HEK293 (cell line): ENCODE measurements around the gene CACUL1.

Source experiments
- CTCF ChIP-seq: fragments of 450-650 bp; formaldehyde crosslinking; IDR thresholded peaks from 2 replicates; pipeline ENCODE4 v1.5.1; 2016; ENCODE audit warnings: missing biosample characterization, missing genetic modification characterization
- HOXA7 ChIP-seq: sonication (generic); formaldehyde crosslinking; IDR thresholded peaks from 2 replicates; pipeline ENCODE4 v1.8.1; 2022; ENCODE audit warnings: missing genetic modification reagents, borderline replicate concordance
- MZF1 ChIP-seq: fragments of 450-650 bp; formaldehyde crosslinking; IDR thresholded peaks from 2 replicates; pipeline ENCODE4 v1.5.1; 2017; ENCODE audit warnings: missing biosample characterization, missing genetic modification characterization, borderline replicate concordance
- OSR2 ChIP-seq: fragments of 450-650 bp; formaldehyde crosslinking; IDR thresholded peaks from 2 replicates; pipeline ENCODE4 v1.5.1; 2016; ENCODE audit warnings: missing biosample characterization, missing genetic modification characterization
- PBX3 ChIP-seq: sonication (generic); formaldehyde crosslinking; IDR thresholded peaks from 2 replicates; pipeline ENCODE4 v1.8.1; 2022; ENCODE audit warnings: mild to moderate bottlenecking, moderate library complexity, missing genetic modification reagents
- SETDB1 ChIP-seq: IDR thresholded peaks from one replicate; pipeline ENCODE4 v1.6.1; 2017; ENCODE audit warnings: mild to moderate bottlenecking, low read length, moderate library complexity, mixed read lengths; ENCODE audit not compliant: insufficient read length
- ZFP3 ChIP-seq: fragments of 450-650 bp; formaldehyde crosslinking; IDR thresholded peaks from 2 replicates; pipeline ENCODE4 v1.5.1; 2016; ENCODE audit warnings: low read depth, missing biosample characterization, missing genetic modification characterization
- ZFP37 ChIP-seq: fragments of 450-650 bp; formaldehyde crosslinking; IDR thresholded peaks from 2 replicates; pipeline ENCODE4 v1.5.1; 2016; ENCODE audit warnings: missing biosample characterization, missing genetic modification characterization
- ZNF274 ChIP-seq, 2 experiments: fragments of 200-500 bp in 1 of 2; fragments of 450-650 bp in 1 of 2; sonication (Bioruptor generic) in 1 of 2; formaldehyde crosslinking in 1 of 2; IDR thresholded peaks; 2 replicates each; pipeline versions ENCODE4 v1.5.1 to v1.6.1; 2014 to 2016; ENCODE audit warnings: borderline replicate concordance in 1 of 2, inconsistent platforms in 1 of 2, low read length in 1 of 2, missing biosample characterization in 1 of 2, missing genetic modification characterization in 1 of 2
- ZNF792 ChIP-seq: fragments of 450-650 bp; formaldehyde crosslinking; IDR thresholded peaks from 2 replicates; pipeline ENCODE4 v1.5.1; 2016; ENCODE audit warnings: missing biosample characterization, missing genetic modification characterization

DNA sequence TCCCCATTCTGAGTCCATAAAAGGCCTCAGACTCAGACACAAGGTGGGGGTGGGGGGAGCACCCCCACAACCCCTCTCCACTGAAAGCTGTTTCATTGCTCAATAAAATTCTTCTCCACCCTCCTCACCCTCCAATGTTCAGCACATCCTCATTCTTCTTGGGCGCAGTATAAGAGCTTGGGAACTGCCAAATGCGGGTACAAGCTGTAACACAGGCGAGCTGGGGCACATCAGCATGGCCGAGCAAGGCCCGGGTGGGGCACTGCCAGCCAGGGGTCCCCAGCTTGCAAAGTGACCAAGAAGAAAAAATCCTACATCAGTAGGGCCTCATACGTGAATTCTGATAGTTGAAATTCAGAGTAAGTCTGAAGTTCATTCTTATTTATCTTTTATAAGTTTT, 50.1 kb downstream of the CACUL1 start:
- no peak for TF ChIP-seq ZNF274 (IDR thresholded peaks at IDR 0.05; ENCODE audit: low read length)
- TF ChIP-seq ZNF274 (tag by site-specific recombination; IDR thresholded peaks at IDR 0.05; ENCODE audit: borderline replicate concordance), result no peak
- TF ChIP-seq CTCF (tag by site-specific recombination), result no peak
- no peak for TF ChIP-seq MZF1 (tag by site-specific recombination)
- no peak for TF ChIP-seq ZFP3 (tag by site-specific recombination)
- TF ChIP-seq ZFP37, result no peak
- TF ChIP-seq OSR2 (tag by site-specific recombination), result no peak
- TF ChIP-seq SETDB1, result no peak
- TF ChIP-seq ZNF792 (tag by site-specific recombination), result no peak
- no peak for TF ChIP-seq PBX3 (CRISPR knock-in tag)
- no peak for TF ChIP-seq HOXA7 (CRISPR knock-in tag)
